NK-92 (cell line): ENCODE data around the gene SERGEF.

Experiments
- DNase-seq: peaks from one replicate; lab custom pipeline; 2025; ENCODE audit not compliant: unreplicated experiment; lab: John Stamatoyannopoulos, UW

Gene SERGEF

GRCh38 chr11:17740649-17741235 lies 272.1 kb downstream of the SERGEF start:
- DNase-seq = no peak

- no peak for DNase-seq
These were observed 272.9 kb downstream of the SERGEF start for GRCh38 chr11:17739945-17740338.

DNA sequence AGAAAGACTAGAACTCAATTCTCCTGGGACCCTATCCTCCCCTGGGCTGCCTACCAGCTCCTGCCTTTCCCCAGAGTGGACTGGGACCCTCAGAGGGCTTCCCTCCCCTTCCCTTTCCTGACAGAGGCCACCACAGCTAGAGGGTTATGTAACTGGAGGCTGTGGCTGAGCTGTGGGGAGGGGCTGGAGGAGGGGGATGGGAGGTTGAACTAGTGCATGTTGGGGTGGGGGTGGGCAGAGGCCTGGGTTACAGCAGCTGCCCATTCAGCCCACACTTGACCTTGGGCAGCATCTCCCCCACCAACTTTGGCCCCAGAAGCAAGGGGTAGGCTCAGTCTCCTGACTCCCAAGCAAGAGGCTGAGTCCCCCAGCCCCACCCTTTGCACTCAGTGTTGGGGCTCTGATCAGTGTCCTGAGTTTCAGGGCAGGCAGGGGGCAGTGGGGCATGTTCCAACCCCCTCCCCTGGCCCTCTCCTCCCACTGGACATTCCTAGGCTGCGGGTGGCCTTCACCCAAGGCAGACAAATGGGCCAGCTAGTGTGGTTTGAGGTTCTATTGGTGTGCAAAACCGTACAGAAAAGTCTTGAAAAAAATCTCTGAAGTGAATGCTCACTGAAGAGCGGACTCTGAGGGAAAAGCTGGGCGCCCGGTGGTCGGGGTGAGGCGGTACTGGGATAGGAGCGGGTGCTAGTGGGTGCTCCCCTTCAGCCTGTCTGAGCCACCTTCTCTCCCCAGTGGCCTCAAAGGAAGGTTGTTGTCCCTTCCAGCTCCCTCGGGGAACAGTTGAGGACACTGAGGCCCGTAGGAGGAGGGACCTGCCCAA lies 274.5 kb downstream of the SERGEF start:
- DNase-seq = no peak
